ENCODE data around the gene TC2N.

GRCh38 chr14:91845652-91846051 lies 21.7 kb downstream of the TC2N start:
- TF ChIP-seq CTCF (IDR thresholded peaks at IDR 0.05; ENCODE audit: insufficient read depth, low read depth, low read length), result no peak
- TF ChIP-seq EZH2 (IDR thresholded peaks at IDR 0.05; ENCODE audit: insufficient read depth, low read length), result no peak

All from astrocyte (in vitro differentiated cells and primary cell).